ENCODE measurements around the gene FGD4. TPM values are rescaled to one million over a fixed set of nuclear protein-coding genes. Genes with fewer than 3 reads are reported as not detected.

Gene FGD4
- total RNA-seq, 1 experiment from 2014 or later, result 54.3 TPM

DNA sequence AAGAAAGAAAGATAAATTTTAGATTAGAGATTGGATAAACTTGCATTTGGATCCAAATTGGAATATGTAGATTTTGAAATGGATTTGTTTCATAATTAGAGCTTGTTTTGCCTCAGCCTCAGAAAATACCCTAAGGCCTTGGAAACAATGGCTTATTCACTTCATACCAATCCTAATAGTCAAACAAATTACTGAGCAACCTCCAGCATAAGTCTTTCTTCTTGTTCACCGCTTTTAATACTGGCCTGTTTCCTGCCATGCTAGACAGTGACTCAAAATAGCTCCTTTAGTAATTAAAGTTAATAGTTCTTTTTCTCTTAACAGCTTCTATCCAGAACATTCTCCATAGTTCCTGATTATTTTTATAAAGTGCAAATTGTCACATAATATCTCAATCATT is 168.9 kb downstream of the FGD4 start:
- peaks cover 2 to 9% of the 10 kb centered on the region in 2 experiments; a peak in 3 of 5 replicates for H3K9me3 Mint-ChIP-seq
- DNase-seq, result no peak
- H2BK12ac ChIP-seq (ENCODE audit: insufficient read length, low read depth, low read length), result no peak overlapping the region
- H3K79me2 ChIP-seq (ENCODE audit: insufficient read depth, low read length), result no peaks in the 10 kb centered on the region
- H3K56ac ChIP-seq (ENCODE audit: insufficient read length, low read depth, low read length), result no peak overlapping the region
- H3T11ph ChIP-seq (ENCODE audit: low read length), result no peak overlapping the region
- no peak overlapping the region for H3K4me2 ChIP-seq (ENCODE audit: insufficient read depth, insufficient read length, low read length)
- H2BK15ac ChIP-seq (ENCODE audit: low read depth, low read length), result no peak overlapping the region
- no peaks in the 10 kb centered on the region for H3K27me3 ChIP-seq (ENCODE audit: insufficient read depth, low read length)
- H3K14ac ChIP-seq (ENCODE audit: insufficient read depth, low read length), result no peak overlapping the region
- peaks cover 50 to 53% of the 10 kb centered on the region in 2 experiments for H3K4me1 Mint-ChIP-seq
- no peaks in the 10 kb centered on the region for H3K23me2 ChIP-seq (ENCODE audit: insufficient read length, low read depth, low read length, poor library complexity, severe bottlenecking)
- no peaks in the 10 kb centered on the region; the same call in 1 of the 2 replicates for H3K27me3 Mint-ChIP-seq (ENCODE audit: low read depth)
- H3K27ac ChIP-seq (ENCODE audit: insufficient read length, low read depth, low read length), result no peak overlapping the region
- no peak overlapping the region for H3K18ac ChIP-seq (ENCODE audit: insufficient read length, low read depth, low read length)
- no peak overlapping the region for H3K4me3 Mint-ChIP-seq
- peaks cover 6% of the 10 kb centered on the region; the same call in 1 of the 2 replicates for H3K4me1 ChIP-seq (ENCODE audit: insufficient read depth, low read length)
- H2AK5ac ChIP-seq (ENCODE audit: insufficient read length, low read length), result no peak overlapping the region
- no peak overlapping the region for H2BK5ac ChIP-seq (ENCODE audit: insufficient read length, low read length)
- no peak overlapping the region for H4K91ac ChIP-seq (ENCODE audit: insufficient read length, low read depth, low read length)
- H2AFZ ChIP-seq (ENCODE audit: low read length), result no peak overlapping the region
- peaks cover 26 to 37% (median 29%) of the 10 kb centered on the region in 3 experiments; a peak in 6 of 7 replicates for H3K36me3 Mint-ChIP-seq (ENCODE audit: insufficient read depth in 1 of 3, low read depth in 3 of 3)
- no peak overlapping the region for H3K23ac ChIP-seq (ENCODE audit: insufficient read length, low read depth, low read length)
- no peak overlapping the region for H2BK120ac ChIP-seq (ENCODE audit: low read depth, low read length, poor library complexity, severe bottlenecking)
- no peaks in the 10 kb centered on the region for H4K20me1 ChIP-seq (ENCODE audit: control insufficient read depth, insufficient read depth, insufficient read length)
- H3K9me3 ChIP-seq (ENCODE audit: control insufficient read depth, low read depth, low read length), result no peaks in the 10 kb centered on the region
- H2BK20ac ChIP-seq (ENCODE audit: low read depth, low read length, poor library complexity, severe bottlenecking), result no peak overlapping the region
- no peak overlapping the region for H3K27ac Mint-ChIP-seq
- no peak overlapping the region for H4K8ac ChIP-seq (replicated peaks; ENCODE audit: insufficient read length, low read depth, low read length)
- no peak overlapping the region for H4K5ac ChIP-seq (ENCODE audit: insufficient read length, low read depth, low read length)
- no peak overlapping the region for H3K9ac ChIP-seq (ENCODE audit: extremely low read depth, insufficient read length, low read length)
- H3K79me1 ChIP-seq (ENCODE audit: insufficient read depth, low read depth, low read length, poor library complexity, severe bottlenecking), result peaks cover 4% of the 10 kb centered on the region
- TF ChIP-seq, protein P1, sequence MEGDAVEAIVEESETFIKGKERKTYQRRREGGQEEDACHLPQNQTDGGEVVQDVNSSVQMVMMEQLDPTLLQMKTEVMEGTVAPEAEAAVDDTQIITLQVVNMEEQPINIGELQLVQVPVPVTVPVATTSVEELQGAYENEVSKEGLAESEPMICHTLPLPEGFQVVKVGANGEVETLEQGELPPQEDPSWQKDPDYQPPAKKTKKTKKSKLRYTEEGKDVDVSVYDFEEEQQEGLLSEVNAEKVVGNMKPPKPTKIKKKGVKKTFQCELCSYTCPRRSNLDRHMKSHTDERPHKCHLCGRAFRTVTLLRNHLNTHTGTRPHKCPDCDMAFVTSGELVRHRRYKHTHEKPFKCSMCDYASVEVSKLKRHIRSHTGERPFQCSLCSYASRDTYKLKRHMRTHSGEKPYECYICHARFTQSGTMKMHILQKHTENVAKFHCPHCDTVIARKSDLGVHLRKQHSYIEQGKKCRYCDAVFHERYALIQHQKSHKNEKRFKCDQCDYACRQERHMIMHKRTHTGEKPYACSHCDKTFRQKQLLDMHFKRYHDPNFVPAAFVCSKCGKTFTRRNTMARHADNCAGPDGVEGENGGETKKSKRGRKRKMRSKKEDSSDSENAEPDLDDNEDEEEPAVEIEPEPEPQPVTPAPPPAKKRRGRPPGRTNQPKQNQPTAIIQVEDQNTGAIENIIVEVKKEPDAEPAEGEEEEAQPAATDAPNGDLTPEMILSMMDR (conservative IDR thresholded peaks at IDR 0.05), result no peak
- no CpG with 5 or more reads among the region's 1 CpG for WGBS (ENCODE audit: extremely low coverage, insufficient read length, low lambda C conversion rate)
- H3K4ac ChIP-seq (ENCODE audit: low read depth, low read length), result no peak overlapping the region
